Measurements from ENCODE around the gene CORO2B. TPM values are rescaled to one million over a fixed set of nuclear protein-coding genes. Genes with fewer than 3 reads are reported as not detected.

Gene CORO2B
- total RNA-seq, 6 experiments from 2014 or later, result 9.3 to 11.0 (median 9.9) TPM

DNA sequence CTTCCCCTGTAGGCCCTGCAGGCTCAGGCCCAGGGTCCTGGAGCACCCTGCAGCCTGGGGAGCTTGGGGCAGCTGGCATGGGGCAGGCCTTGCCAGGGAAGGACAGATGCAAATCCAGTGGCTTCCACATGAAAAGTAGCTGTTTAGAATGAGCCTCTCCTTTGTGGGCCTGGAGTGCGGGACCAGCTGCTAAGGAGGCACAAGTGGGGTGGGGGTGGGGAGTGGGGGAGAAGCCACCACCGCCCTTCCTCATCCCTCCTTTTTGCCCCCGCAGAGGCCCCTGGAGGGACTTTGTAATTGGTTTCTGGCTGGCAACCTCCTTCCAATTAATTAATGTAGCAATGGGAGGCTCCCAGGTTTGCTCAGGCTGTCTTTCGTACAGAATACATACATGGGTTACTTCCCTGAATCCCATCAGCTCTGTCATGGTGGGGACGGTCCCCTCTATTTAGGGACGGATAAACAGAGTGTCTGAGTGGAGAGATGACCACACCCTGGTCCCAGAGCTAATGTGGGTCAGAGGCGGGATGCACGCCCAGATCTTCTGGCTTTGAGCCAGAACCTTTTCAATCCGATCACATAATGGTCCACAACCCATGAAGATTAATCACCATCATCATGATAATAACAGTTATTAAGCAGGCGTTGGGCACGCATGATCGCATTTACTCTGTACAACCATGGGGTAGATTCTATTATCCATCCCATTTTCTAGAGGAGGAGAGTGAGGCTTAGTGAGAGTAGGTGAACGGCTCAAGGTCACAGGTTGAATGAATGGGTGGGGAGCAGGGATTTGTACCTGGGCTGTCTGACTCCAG is 6.2 kb downstream of the CORO2B start:
- Mint-ChIP-seq H3K27ac (peak overlapping the region; percentile 89), H3K36me3 (ENCODE audit: low read depth) (no peaks in the 10 kb centered on the region), H3K4me1 (ENCODE audit: low read depth) (peaks cover 74% of the 10 kb centered on the region), H3K4me3 (peak overlapping the region; percentile 7; the same call in 1 of the 2 replicates), H3K9me3 (no peaks in the 10 kb centered on the region), H3K27me3 (ENCODE audit: insufficient read depth) (no peaks in the 10 kb centered on the region; the same call in 1 of the 2 replicates)
- TF ChIP-seq, protein P1, sequence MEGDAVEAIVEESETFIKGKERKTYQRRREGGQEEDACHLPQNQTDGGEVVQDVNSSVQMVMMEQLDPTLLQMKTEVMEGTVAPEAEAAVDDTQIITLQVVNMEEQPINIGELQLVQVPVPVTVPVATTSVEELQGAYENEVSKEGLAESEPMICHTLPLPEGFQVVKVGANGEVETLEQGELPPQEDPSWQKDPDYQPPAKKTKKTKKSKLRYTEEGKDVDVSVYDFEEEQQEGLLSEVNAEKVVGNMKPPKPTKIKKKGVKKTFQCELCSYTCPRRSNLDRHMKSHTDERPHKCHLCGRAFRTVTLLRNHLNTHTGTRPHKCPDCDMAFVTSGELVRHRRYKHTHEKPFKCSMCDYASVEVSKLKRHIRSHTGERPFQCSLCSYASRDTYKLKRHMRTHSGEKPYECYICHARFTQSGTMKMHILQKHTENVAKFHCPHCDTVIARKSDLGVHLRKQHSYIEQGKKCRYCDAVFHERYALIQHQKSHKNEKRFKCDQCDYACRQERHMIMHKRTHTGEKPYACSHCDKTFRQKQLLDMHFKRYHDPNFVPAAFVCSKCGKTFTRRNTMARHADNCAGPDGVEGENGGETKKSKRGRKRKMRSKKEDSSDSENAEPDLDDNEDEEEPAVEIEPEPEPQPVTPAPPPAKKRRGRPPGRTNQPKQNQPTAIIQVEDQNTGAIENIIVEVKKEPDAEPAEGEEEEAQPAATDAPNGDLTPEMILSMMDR (IDR thresholded peaks at IDR 0.05), result no peak
- no peak for DNase-seq

DNA sequence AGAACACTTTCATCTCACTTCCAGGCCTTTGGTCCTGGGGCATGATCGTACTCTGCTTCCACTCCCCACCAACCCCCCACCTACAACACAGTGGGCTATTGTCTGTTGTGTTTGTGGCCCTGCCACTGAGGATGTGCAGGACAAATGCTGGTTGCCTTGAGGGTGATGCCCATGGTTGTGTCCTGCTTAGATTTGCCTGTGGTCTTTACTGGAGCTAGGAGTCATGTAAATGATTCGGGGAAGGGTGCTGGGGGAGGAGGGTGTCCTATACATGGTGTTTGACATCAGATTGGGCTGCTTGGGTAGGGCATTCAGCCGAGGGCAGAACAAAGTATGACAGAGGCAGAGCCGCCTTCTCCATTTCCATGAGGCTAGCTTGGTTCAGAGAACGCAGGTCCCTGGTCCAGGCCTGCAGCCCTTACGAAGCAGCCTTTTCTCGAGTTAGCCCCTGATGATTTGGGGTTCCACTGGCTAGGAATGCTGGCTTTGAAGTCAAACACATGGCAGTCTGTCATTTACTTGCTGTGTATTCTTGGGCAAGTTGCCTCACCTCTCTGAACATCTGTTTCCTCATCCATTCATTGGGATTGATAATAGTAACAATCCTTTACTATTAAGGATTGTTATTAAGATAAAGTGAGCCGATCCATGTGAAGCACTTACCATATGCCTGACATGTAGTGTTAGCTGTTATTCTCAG is 6.9 kb downstream of the CORO2B start:
- peak overlapping the region; percentile 4; the same call in 1 of the 2 replicates for H3K4me3 Mint-ChIP-seq
- peaks cover 66% of the 10 kb centered on the region for H3K4me1 Mint-ChIP-seq (ENCODE audit: low read depth)
- no peaks in the 10 kb centered on the region for H3K36me3 Mint-ChIP-seq (ENCODE audit: low read depth)
- TF ChIP-seq, protein P1 (IDR thresholded peaks at IDR 0.05), result no peak
- no peaks in the 10 kb centered on the region for H3K9me3 Mint-ChIP-seq
- H3K27ac Mint-ChIP-seq, result peak overlapping the region; percentile 89
- DNase-seq, result no peak
- H3K27me3 Mint-ChIP-seq (ENCODE audit: insufficient read depth), result no peaks in the 10 kb centered on the region; the same call in 1 of the 2 replicates

DNA sequence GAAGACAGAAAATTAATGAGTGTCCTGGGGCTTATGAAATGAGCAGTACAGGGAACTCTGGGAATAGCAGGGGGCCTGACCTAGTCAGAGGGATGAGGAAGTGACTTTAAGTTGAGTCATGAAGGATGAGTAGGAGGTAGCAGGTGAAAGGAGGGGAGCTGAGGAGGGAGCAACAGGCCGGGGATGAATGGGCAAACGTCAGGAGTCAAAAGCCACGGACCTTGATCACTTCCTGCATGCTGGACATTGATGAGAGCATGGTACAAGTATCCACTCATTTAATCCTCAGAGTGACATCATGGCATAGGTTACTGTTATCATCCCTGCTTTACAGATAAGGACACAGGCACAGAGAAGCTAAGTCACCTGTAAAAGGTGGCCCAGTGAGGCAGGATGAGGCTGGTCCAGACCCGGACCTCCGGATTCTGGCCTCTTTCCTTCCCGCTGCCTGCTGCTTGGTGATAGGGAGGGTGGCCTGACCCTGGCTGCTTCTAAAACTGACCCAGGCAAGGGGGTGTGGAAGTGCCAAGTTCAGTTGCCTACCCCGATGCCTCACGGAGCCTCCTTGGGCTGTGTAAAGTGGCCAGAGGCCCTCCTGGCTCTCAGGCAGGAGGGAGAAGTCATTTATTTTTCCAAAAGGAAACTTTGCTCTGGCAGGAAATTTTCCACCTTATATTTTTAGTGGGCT is 7.6 kb downstream of the CORO2B start:
- Mint-ChIP-seq H3K4me3 (peak overlapping the region; percentile 4; the same call in 1 of the 2 replicates), H3K4me1 (ENCODE audit: low read depth) (peaks cover 70% of the 10 kb centered on the region)

DNA sequence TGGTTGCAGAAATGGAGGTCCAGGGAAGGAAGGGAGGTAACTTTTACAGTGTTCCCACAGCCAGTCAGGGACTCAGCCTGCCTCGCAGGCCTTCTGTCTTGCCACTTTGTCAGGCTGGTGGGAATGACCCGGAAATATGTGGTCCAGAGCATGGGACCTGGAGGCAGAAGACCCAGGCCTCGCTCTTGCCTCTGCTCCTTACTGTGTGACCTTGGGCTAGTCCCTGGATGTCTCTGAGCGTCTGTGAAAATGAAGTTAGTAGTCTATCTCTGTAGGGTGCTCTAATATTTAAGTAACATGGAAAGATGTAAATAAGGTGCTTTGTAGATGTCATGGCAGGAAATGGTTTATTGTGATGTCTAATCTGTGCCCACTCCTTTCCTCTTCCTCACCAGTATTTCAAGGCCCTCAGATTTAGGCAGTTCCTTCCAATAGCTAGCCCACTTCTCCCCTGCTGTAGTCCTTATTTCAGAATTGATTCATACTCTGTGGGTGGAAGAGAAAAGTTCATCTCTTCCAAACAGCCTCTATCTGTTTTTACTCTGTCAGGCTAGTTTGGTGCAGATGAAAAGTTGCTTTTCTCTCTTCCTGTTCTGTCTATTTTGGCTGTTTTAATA is 9.1 kb downstream of the CORO2B start:
- H3K4me3 Mint-ChIP-seq, result no peak overlapping the region
- no peaks in the 10 kb centered on the region for H3K36me3 Mint-ChIP-seq (ENCODE audit: low read depth)
- H3K27me3 Mint-ChIP-seq (ENCODE audit: insufficient read depth), result peaks cover 3% of the 10 kb centered on the region
- TF ChIP-seq, protein P1 (IDR thresholded peaks at IDR 0.05), result no peak
- H3K4me1 Mint-ChIP-seq (ENCODE audit: low read depth), result peaks cover 65% of the 10 kb centered on the region
- no peaks in the 10 kb centered on the region for H3K9me3 Mint-ChIP-seq
- peak overlapping the region; percentile 89 for H3K27ac Mint-ChIP-seq
- no peak for DNase-seq

More for the DNA sequence above, 7.6 kb downstream of the CORO2B start:
- Mint-ChIP-seq H3K9me3 (no peaks in the 10 kb centered on the region), H3K27me3 (ENCODE audit: insufficient read depth) (peaks cover 3% of the 10 kb centered on the region), H3K36me3 (ENCODE audit: low read depth) (no peaks in the 10 kb centered on the region), H3K27ac (peak overlapping the region; percentile 89)
- DNase-seq, result peak; percentile 82
- TF ChIP-seq, protein P1 (IDR thresholded peaks at IDR 0.05), result no peak

DNA sequence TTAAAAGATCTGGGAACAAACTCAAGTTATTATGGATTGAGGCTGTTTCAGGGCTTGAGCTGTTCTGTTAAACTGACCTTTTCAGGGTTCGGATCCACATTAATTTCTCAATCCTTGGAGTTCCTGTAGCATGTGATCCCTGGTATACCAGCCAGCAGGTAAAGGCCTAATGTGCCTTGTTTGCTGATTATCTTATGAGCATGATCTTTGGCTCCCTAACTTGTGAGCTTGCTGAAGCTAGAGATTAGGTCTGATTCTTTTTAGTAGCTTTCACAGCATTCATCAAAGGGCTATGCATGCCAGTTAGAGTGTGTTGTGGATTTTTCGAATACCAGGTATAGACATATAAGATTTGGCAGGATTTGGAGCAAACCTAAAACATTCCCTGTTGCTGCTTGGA is 10.3 kb downstream of the CORO2B start:
- H3K36me3 Mint-ChIP-seq (ENCODE audit: low read depth), result no peaks in the 10 kb centered on the region
- DNase-seq, result no peak
- peaks cover 73% of the 10 kb centered on the region for H3K4me1 Mint-ChIP-seq (ENCODE audit: low read depth)
- H3K27me3 Mint-ChIP-seq (ENCODE audit: insufficient read depth), result peaks cover 3% of the 10 kb centered on the region
- no peaks in the 10 kb centered on the region for H3K9me3 Mint-ChIP-seq
- H3K4me3 Mint-ChIP-seq, result no peak overlapping the region; the same call in 1 of the 2 replicates
- TF ChIP-seq, protein P1 (IDR thresholded peaks at IDR 0.05), result no peak
- H3K27ac Mint-ChIP-seq, result peak overlapping the region; percentile 89; the same call in 1 of the 2 replicates
